Islet precursor cell (in vitro differentiated cells): ENCODE measurements around the gene VWF.
A peak's percentile ranks its signal among the peaks of the same experiment; 100 is the strongest.

Experiments
- DNase-seq: peaks from one replicate; pipeline ENCODE4 v3.0.0-alpha.2; 2018

VWF gene

DNA sequence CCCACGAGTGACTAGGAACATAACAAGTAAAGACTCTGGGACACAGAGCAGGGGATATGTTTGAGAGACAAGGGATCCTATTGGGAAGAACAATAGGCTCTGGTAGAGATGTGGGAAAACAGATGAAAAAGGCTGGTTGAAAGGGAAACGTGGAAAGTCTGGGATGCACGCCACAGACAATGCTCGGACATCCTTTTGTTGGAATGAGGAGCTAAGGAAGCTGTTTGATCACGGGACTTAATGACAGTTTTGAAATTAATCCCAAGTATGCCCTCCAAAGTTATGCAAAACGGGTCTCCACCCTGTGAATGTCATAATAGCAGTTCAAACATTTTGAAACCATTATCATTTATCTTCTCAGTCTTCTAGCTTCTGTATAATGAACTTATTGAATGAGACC, 147.8 kb downstream of the VWF start:
- no peak for DNase-seq

DNA sequence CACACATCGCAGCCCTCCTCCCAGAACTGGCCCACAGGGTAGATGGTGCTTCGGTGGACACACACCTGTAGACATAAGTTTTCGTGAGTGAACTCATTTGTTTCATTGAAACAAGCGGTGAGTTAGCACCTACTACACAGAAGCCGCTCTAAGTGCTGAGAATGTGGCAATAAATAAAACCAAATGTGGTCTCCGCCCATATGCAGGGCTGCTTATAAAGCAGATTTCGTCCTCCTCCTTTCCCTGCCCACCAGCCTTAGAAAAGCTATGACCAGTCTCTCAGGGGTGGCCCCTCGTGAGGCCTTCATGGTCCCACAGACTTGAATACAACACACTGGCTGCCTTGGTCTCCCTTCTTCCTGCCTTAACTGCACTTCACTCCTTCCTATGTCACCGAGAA, 148.3 kb downstream of the VWF start:
- DNase-seq, result no peak

DNA sequence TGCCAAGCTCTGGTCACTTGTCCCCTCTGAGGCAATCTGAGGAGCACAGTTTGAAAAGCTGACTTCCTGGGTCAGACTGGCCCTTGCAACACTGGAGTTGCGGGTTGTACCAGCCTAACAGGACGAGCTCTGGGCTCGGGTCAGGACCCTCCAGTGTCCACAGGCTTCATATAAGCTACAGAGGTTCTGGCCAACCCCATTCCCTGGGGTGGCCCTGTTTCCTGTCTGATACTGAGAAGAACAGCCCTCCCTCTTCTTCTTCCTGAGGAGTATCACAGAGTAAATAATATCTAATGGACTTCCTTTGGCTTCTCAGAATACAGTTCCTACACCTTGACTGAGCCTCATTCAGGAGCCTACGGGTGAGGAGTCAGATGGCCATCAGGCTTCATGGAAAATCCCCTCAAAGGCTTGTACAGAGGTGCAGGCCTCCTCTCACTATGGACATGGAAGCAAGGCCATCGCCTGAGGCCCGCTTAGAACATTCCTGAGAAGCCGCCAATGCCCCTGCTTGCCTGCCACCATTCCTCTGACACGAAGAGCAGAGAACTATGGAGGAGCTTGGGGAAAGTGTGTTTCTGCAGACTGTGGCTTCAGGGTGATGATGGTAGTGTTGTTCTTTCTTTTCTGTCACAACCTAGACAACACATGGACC, 150.9 kb downstream of the VWF start:
- peak; percentile 52 for DNase-seq

DNA sequence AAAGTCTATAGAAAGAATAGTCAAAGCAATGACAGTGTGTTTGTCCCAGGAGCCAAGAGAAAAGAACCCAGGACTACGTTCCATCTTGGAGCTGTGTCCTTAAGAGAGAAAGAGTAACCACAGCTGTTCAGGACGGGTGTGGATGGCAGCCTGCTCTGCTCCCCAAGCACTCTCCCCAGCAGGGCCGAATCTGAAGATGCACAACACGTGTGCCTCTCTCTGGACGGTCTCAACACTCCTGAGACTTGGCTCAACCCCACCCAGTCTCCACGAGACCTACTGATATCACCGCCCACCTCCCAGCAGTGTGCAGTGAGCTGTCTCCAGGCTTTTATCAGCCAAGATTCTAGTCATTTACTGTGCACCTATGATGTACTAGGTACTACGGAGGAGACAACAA, 152.1 kb downstream of the VWF start:
- peak; percentile 45 for DNase-seq

DNA sequence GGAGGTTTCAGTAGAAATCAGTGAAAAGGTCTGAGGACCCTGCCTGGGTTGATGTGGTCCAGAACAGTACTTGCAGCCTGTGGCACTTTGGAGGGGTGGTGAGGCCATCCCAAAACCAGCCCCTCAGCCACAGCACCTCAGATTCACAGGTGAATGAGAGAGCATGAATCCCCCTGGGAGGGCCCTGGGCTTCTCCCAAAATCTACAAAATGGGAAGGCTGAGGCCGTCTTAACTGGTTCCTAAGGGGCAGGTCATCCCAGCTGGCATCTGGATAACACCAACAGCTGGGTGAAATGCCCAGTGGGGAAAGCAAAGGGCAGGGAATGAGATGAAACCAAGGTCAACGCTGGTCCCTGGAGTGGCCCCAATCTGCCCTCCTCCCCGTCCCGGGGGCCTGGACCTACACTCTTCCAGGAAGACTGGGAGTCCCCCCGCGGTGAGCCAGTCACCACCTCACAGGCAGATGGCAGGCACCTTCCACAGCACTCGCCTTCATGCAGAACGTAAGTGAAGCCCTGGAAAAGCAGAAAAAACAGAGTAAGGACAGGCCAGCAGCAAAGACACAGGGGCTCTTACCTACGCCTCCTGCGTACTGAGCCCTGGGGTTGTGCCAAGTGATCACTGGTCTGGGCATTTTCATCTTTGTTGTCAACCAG, 153.1 kb downstream of the VWF start:
- DNase-seq, result peak; percentile 41

DNA sequence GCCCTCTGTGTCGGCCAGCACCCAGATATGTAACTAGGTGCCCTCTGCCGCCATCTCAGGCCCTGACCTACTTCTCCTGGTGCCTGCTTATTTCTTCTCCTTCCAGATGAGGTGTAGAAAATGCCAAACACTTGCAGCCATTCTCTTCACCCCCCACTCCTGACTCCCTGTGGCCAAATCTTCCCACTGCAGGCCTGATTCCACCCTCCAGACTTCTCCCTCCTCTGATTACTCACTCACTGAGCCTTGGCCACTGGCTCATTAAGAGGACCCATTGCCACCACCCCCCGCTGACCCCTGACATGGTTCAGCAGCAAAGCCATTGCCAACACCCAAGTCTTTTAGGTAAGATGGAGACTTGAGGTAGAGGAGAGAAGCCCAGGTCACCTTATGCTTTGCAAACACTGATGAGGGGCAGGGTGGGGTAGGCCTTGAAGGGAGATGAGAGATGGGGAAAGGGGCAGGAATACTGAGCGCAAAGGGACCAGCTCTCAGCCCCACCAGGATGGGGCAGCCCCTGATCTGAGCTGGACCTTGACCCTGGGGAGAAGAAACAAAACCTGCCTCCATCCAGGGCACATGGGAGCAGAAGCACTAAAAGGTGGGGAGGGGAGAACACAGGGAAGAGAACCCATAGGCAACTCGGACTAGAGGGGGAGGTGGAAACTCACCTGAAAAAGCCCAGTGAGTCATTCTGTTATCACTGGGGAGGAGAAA, 154.3 kb downstream of the VWF start:
- peak; percentile 61 for DNase-seq

DNA sequence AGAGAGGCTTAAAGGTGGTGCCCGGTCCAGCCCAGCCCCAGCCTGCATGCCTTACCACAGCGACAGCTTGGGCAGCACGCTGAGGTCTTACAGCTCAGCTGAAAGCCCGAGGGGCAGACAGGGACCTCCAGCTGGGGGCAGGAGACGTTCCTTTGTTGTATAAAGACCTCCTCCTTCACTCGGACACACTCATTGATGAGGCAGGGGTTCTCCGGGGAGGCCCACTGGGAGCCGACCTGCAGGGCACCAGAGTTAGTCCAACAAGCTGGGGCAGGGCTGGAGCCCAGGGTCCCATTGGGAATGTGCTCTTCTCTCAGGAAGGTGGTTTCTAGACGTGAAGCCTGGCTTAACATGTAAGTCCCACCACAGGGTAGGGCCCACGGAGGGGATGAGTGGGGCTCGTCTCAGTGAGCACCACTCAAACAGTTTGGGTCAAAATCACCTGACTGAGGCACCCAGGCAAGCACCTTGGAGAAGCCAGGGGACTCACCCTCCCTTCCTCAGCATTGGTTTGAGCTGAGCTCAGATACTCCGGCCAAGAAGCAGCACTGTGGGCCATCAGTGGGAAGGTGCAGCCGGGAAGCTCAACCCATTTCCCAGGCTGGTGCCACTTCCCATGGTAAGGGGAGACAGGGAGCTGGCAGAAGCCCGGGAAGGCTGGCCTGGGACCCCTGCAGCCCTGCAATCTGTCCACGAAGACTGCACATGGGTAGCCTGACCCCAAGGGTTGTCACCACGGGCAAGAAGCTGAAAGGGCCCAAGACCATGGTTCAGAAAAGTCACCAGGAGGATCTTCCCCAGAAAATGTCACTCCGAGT, 155.1 kb downstream of the VWF start:
- peak; percentile 53 for DNase-seq

DNA sequence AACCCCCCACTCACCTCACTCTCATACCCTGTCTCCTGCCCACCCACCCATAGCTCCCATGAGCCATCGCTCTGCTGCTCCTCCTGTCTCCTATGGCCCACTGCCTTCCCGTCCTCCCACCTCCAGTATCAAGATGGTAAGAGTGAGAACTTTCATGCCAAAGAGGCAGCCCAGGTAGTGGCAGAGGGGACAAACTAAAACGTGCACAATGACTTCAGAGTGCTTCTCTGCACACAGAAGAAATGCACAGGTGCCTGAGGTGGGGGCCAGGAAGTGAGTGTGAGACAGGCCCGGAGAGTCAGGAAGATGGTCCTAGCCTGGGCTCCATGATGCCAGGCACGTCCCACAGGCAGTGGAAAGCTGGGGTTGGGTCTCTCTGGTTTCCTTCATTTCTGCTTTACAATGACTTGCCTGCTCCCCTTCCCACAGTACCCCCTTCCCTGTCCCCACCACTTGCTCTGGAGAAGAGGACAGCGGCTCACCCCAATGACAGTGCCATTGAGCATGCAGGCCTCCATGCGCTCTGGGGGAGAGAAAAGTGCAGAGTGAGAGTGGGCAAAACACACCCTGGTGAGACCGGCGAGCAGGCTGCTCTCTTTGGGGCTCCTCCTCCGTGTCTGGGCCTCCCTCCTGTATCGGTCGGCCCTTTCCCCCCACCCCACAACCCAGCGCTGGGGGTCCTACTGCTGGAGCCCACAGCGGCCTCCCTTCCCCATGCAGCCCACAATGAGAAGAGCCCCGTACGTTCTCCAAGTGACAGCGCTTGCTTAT, 156.6 kb downstream of the VWF start:
- peak; percentile 49 for DNase-seq

DNA sequence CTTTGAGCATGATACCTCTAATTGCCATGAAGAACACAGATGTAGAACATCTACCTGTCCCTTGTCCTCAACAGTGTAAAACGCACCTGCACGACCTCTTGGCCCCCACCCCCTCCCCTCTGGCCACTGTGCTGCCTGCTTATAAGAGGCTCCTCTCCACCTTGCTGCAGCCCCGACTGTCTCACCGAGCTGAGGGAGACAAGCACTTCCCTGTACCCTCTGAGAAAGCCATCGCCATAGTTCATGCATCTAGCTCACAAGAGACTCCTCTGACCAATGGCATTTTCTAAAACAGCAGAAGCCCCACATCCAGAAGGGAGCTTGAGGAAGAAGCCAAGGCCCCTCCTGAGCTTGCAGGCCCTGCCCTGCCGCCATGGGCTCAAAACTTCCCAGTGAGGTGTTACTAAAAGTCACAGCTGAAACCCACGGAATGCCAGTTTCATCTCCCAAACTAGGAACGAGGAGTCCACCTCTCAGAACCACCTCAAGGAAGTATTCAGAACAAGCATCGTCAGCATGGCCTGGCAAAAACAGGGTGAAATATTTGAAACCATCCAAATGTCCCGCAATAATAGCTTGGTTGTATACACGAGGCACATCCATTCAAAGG, 157.9 kb downstream of the VWF start:
- DNase-seq, result peak; percentile 43

DNA sequence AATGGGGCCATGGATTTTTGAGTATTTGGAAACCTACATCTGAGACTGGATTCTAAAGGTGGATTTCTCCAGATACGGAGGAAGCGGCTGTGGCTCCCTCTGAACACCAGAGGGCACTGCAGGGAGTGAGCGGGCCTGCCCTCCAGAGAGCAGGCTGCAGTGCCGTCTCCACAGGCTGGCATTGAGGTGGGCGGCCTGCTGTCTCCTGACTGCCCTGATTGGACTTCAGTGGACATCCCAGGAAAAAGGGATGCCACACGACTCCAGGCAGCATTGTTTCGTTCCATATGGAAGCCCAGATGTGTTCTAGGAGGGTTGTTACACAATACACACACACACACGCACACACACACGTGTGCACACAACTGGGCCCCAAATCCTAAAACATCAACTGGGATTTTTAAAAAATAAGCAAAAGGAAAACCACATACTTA, 158.5 kb downstream of the VWF start:
- DNase-seq, result peak; percentile 85

DNA sequence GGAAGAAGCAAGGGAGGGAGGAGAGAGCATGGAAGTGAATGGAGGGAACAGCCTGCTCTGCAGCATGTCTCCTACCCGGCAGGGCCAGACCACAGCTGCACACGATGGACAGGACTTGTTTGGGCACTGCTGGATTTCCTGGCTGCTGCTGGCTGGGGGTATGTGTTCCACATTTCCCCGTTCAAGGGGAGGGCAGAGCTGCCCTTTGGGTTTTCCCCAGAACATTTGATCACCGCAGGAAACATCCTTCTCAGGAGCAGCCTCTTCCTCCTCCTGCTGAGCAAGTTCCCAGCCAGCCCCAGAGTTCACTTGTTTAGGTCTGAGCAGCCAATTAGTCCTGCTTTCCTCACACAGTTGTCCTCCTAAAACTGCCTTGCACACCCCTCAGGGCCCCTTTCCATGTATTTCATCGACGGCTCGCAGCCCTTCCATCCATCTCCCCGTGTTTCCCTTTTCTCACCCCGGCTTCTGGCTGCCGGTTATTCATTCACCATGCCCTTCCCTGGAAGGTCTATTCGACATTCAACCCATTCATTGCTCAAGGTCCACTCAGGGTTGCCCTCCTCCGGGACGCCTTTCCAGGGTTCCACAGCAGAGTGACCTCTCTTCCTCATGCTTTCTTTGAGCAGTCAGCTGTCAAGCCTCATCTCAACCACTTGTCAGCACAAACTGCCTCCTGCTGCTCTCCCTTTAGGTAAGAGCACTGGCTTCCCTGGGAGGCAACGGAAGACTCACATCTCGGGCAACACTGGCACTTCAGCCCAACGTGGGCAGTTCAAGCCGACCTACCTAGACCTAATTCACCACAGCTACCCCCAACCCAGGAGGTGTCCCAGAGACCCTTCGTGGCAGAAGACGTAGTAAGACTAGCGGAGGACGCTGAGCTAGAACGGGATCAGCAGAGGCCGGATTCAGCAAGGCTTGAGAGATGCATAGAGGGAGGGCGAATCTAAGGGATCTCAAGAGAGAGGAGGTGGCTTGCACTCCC, 159.3 kb downstream of the VWF start:
- DNase-seq, result peak; percentile 57

DNA sequence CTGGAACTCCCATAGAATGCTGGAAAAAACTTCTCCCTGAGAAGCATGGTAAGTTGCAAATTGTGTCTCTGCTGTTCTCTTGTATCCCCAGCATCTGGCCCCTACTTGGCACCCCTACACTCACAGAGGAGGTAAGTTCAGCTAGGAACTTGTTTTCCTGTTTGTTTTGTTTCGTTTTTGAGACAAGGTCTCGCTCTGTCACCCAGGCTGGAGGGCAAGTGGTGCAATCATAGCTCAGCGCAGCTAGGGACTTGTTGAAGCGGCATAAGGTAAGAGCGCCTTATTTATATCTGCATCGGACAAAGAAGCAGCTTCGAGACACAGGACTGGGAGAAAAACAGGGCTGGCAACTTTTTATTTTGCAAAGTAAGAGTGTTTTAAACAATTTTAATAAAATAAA, 161.0 kb downstream of the VWF start:
- DNase-seq, result peak; percentile 36

DNA sequence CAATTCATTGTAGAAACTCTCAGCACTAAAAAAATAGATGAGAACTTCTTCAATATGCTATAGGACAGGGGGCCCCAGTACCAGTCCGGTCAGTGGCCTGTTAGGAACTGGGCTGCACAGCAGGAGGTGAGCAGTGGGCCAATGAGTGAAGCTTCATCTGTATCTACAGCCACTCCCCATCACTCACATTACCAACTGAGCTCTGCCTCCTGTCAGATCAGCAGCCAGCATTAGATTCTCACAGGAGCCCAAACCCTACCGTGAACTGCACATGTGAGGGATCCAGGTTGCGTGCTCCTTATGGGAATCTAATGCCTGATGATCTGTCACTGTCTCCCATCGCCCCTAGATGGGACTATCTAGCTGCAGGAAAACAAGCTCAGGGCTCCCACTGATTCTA, 163.7 kb downstream of the VWF start:
- DNase-seq, result peak; percentile 57

DNA sequence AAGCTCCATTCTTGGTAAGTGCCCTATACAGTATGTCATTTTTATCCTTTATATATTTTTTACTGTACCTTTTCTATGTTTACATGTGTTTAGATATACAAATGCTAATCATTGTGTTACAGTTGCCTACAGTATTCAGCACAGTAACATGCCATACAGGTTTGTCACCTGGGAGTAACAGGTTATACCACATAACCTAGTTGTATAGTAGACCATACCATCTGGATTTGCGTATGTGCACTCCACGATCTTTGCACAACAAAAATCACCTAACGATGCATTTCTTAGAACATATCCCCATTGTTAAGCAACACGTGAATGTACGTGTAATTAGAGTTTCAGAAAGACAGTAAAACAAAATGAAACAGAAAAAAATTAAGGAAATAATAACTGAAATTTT, 167.5 kb downstream of the VWF start:
- DNase-seq, result no peak

DNA sequence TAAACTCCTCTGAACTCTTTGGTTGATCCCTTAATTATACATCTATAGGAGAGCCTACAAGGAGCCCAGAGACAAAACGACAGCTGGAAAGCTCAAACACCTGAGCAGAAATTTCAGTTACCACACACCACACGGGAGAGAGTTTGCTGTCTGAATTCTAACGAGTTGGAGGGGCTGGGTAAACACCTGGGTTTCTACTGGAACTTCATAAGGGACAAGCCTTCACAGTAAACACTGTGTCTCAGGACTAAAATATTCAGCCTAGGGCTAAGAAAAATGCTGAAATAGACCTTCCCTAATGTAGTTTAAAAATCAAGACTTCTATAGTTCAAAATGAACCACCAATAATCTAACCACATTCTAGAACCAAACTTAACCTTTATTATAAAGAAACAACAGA, 169.8 kb downstream of the VWF start:
- DNase-seq, result no peak

DNA sequence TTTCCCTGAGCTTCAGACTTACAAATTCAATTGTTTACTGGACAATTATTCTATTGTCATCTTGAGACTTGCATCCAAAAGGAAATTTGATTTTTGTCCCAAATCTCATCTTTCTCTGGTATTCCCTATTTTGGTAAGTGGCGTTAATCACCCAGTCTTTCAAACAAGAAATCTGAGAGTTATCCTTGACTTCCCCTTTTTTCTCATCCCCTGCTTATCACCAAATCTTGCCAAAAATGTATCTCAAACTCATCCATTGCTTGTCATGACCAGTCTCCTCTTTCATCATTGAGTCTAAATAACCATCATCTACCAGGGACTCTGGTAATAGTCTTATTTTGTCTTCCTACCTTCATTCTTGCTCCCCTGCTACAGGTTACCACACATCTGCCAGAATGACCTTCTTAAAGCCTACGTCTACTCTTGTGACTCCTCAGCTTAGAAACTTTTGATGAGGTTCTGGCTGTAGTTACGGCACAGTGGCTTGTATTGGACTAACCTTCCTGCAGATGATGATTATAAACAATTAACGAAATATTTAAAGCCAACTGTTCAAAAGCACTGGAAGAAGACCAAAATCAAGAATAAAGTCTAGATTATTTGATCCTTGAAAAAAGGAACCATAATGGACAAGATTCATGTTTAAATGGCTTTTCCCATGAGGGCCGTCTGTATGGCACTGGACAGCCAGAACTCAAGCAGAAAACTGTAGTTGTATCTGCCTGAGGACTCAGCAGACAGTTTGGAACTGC, 170.5 kb downstream of the VWF start:
- DNase-seq, result no peak

DNA sequence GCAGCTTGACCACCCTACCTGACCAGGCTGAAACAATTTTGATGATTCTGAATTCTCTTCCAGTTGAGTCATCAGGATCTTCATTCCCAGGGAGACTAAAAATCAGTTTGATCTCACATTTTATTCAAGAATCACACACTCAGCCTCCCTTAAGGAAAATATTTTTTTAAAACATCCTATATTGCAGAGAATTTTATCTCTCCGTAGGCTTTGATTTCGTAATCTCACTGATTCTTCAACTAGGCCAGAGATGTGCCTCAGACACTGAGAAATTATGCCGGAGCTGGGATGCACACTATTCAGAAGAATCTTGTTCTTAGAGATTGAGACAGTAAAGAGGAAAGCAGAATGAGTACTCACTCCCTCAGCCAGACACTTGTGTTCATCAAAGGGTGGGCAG, 172.4 kb downstream of the VWF start:
- DNase-seq, result no peak

DNA sequence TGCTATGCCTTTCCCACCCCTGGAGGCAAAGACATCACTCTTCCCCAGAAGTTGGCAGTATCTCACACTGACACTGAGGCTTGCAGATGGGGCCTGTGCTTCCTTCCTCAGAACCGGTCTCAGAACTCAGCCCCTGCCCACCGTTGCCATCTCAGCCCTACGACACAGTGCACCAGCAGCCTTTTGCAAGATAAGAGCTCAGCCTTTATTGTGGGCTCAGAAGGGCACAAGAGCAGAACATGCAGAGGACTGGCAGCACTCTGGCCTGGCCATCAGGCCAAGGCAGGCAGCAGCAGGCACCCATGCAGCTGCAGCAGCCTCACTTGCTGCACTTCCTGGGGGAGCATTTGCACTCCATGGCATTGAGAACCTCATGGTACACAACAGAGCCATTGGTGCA, 175.8 kb downstream of the VWF start:
- DNase-seq, result no peak

DNA sequence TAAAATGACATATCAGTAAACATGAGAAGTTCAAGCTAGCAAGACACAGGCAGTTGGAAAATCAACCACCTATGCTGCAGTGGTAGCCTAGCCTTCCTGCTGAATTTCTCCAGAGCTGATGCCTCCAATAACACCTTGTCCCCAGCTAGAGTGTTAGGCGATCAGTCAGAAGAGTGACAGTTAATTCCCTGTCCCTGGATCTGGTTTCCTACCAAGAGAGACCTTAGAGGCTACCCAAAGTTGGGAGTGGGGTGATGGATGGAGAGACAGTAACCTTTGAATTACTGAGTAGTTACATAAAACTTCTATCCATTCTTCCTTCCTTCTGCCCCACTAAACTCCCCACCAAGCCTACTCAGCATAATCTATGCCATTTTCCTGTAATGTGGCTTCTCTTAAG, 177.5 kb downstream of the VWF start:
- DNase-seq, result no peak

DNA sequence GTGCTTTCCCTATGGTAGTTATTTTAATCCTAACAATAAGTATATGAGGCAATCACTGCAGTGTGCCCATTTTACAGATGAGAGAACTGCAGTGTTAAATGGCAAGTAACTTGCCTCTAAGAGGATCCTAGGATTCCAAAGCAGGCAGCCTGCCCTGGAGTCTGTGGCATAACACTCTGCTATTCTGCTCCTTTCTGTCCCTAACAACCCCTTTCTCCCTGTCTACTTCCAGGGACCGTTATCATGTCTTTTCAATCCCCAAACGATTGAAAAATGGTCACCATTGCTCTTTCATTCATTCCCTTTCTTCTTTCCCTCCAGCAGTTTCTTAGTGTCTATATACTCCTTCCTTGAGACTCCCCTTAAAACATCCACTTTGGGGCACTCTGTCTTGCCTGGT, 178.1 kb downstream of the VWF start:
- DNase-seq, result no peak
